ENCODE measurements around the gene UTP11. TPM values are rescaled to one million over a fixed set of nuclear protein-coding genes. Genes with fewer than 3 reads are reported as not detected.

UTP11 gene
- total RNA-seq, 1 donor from 2014 or later: 39.6 TPM

GRCh38 chr1:38046884-38047602 is 34.5 kb downstream of the UTP11 start:
- Histone ChIP-seq H3K9me3 (replicated peaks) (no peaks in the 10 kb centered on the region), H3K4me3 (peak overlapping the region; percentile 86), H3K36me3 (no peaks in the 10 kb centered on the region), H3K4me1 (peaks cover 32% of the 10 kb centered on the region), H3K27ac (replicated peaks) (peak overlapping the region; percentile 57), H3K27me3 (ENCODE audit: low read depth) (peaks cover 78% of the 10 kb centered on the region)
- DNase-seq: peak; percentile 93
- intact Hi-C loops (cut with micrococcal nuclease): no loop called here
- peak; percentile 18 for TF ChIP-seq CTCF (IDR thresholded peaks at IDR 0.05; ENCODE audit: borderline replicate concordance)

GRCh38 chr1:38047603-38048141 is 35.1 kb downstream of the UTP11 start:
- Histone ChIP-seq H3K4me1 (peaks cover 32% of the 10 kb centered on the region), H3K4me3 (peak overlapping the region; percentile 86), H3K27ac (replicated peaks) (peak overlapping the region; percentile 57), H3K36me3 (no peaks in the 10 kb centered on the region), H3K27me3 (ENCODE audit: low read depth) (peaks cover 78% of the 10 kb centered on the region), H3K9me3 (replicated peaks) (no peaks in the 10 kb centered on the region)
- intact Hi-C loops (cut with micrococcal nuclease): no loop called here
- no peak for DNase-seq
- no peak for TF ChIP-seq CTCF (IDR thresholded peaks at IDR 0.05; ENCODE audit: borderline replicate concordance)

GRCh38 chr1:38050397-38051078 is 38.0 kb downstream of the UTP11 start:
- no peak for TF ChIP-seq CTCF (IDR thresholded peaks at IDR 0.05; ENCODE audit: borderline replicate concordance)
- no peaks in the 10 kb centered on the region for H3K36me3 ChIP-seq
- peaks cover 15% of the 10 kb centered on the region for H3K4me1 ChIP-seq
- H3K9me3 ChIP-seq (replicated peaks): no peaks in the 10 kb centered on the region
- no peak overlapping the region for H3K27ac ChIP-seq (replicated peaks)
- intact Hi-C loops (cut with micrococcal nuclease): no loop called here
- H3K4me3 ChIP-seq: no peak overlapping the region
- peaks cover 78% of the 10 kb centered on the region for H3K27me3 ChIP-seq (ENCODE audit: low read depth)
- DNase-seq: no peak

GRCh38 chr1:38051079-38051543 is 38.6 kb downstream of the UTP11 start:
- no peak overlapping the region for H3K4me3 ChIP-seq
- no peak for DNase-seq
- H3K27ac ChIP-seq (replicated peaks): no peak overlapping the region
- H3K9me3 ChIP-seq (replicated peaks): no peaks in the 10 kb centered on the region
- TF ChIP-seq CTCF (IDR thresholded peaks at IDR 0.05; ENCODE audit: borderline replicate concordance): no peak
- peaks cover 12% of the 10 kb centered on the region for H3K4me1 ChIP-seq
- intact Hi-C loops (cut with micrococcal nuclease): no loop called here
- peaks cover 79% of the 10 kb centered on the region for H3K27me3 ChIP-seq (ENCODE audit: low read depth)
- H3K36me3 ChIP-seq: no peaks in the 10 kb centered on the region

- Histone ChIP-seq H3K9me3 (replicated peaks) (no peaks in the 10 kb centered on the region), H3K4me1 (peaks cover 2% of the 10 kb centered on the region), H3K27me3 (ENCODE audit: low read depth) (peaks cover 84% of the 10 kb centered on the region), H3K27ac (replicated peaks) (no peak overlapping the region), H3K36me3 (no peaks in the 10 kb centered on the region), H3K4me3 (no peak overlapping the region)
- no peak for DNase-seq
- TF ChIP-seq CTCF (IDR thresholded peaks at IDR 0.05; ENCODE audit: borderline replicate concordance): no peak
- intact Hi-C loops (cut with micrococcal nuclease): no loop called here
Observed at GRCh38 chr1:38052750-38053415, 40.3 kb downstream of the UTP11 start.
